Measurements from ENCODE around the gene SHANK1. TPM values are rescaled to one million over a fixed set of nuclear protein-coding genes. Genes with fewer than 3 reads are reported as not detected.

Gene SHANK1
- total RNA-seq, 4 donors from 2014 or later, result 0.11 to 0.42 (median 0.39) TPM; not detected in 1

- peaks cover 0 to 17% (median 14%) of the 10 kb centered on the region in 4 donors for H3K9me3 ChIP-seq
- intact Hi-C loops (cut with DNase I), result no loop called here
- peaks cover 3 to 92% (median 34%) of the 10 kb centered on the region in 4 donors for H3K27me3 ChIP-seq
- no peak for DNase-seq (ENCODE audit: extremely low spot score)
- 1% methylated on average over 29 of the region's 37 CpGs for WGBS
- H3K36me3 ChIP-seq, result no peaks in the 10 kb centered on the region
- no peak overlapping the region for H3K27ac ChIP-seq (replicated peaks in 1 of 4)
- peaks cover 17 to 19% (median 18%) of the 10 kb centered on the region in 4 donors for H3K4me1 ChIP-seq
- H3K4me3 ChIP-seq, result peak overlapping the region; percentile 30 to 42 (median 36)
- TF ChIP-seq, protein P1, sequence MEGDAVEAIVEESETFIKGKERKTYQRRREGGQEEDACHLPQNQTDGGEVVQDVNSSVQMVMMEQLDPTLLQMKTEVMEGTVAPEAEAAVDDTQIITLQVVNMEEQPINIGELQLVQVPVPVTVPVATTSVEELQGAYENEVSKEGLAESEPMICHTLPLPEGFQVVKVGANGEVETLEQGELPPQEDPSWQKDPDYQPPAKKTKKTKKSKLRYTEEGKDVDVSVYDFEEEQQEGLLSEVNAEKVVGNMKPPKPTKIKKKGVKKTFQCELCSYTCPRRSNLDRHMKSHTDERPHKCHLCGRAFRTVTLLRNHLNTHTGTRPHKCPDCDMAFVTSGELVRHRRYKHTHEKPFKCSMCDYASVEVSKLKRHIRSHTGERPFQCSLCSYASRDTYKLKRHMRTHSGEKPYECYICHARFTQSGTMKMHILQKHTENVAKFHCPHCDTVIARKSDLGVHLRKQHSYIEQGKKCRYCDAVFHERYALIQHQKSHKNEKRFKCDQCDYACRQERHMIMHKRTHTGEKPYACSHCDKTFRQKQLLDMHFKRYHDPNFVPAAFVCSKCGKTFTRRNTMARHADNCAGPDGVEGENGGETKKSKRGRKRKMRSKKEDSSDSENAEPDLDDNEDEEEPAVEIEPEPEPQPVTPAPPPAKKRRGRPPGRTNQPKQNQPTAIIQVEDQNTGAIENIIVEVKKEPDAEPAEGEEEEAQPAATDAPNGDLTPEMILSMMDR (IDR thresholded peaks at IDR 0.05), result no peak
- TF ChIP-seq POLR2AphosphoS5 (IDR thresholded peaks at IDR 0.05) (no peak), POLR2A (IDR thresholded peaks at IDR 0.05; ENCODE audit: low read depth) (no peak), EP300 (IDR thresholded peaks at IDR 0.05) (no peak)
These were observed 60.1 kb downstream of the SHANK1 start for GRCh38 chr19:50659318-50660087.

DNA sequence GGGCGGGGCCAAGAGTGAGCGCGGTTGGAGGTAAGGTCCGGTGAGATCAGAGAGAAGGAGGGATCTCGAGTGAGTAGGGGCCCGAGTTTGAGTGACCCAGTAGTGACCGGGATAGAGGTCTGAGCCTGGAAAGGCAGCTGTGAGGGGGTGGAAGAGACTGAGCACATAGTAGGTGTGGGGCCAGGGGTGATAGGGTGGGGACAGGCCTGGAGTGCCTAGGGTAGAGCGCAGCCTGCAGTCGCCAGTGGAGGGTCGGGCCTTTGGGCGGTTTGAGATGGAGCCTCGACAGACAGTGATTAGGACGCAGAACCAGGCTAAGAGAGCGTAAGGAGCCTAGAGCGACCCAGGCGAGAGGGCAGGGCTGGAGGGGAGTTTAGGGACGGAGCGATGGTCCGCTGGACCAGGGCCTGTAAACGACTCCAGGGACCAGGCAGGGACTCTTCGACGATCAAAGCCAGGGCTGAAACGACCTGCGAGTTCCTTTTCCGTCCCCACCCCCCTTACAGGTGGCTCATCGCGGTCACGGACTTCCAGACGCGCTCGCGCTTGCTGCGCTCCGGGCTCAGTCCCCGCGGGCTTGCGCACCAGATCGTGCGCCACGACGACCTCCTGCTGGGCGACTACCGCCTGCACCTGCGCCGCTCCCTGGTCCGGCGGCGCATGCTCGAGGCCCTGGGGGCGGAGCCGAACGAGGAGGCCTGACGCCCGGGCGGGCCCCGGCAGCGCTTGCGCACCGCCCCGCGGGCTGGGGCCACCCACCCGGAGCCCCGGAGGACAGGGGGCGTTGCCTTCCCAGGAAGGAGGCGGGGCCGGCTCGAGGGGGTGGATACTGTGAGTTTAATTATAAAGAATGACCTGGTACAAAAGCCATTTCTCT, 60.9 kb downstream of the SHANK1 start:
- WGBS, result 2% methylated on average over 37 of the region's 67 CpGs
- TF ChIP-seq POLR2A (IDR thresholded peaks at IDR 0.05; ENCODE audit: low read depth), result no peak
- TF ChIP-seq EP300 (IDR thresholded peaks at IDR 0.05), result no peak
- no peak for TF ChIP-seq POLR2AphosphoS5 (IDR thresholded peaks at IDR 0.05)
- TF ChIP-seq, protein P1 (IDR thresholded peaks at IDR 0.05), result no peak
- Histone ChIP-seq H3K36me3 (no peaks in the 10 kb centered on the region), H3K27ac (replicated peaks in 1 of 4) (no peak overlapping the region), H3K4me1 (peaks cover 17 to 19% (median 18%) of the 10 kb centered on the region in 4 donors), H3K9me3 (peaks cover 0 to 20% (median 16%) of the 10 kb centered on the region in 4 donors), H3K4me3 (peak overlapping the region; percentile 30 to 42 (median 36)), H3K27me3 (peaks cover 3 to 97% (median 34%) of the 10 kb centered on the region in 4 donors)
- intact Hi-C loops (cut with DNase I), result no loop called here
- DNase-seq (ENCODE audit: extremely low spot score), result no peak

DNA sequence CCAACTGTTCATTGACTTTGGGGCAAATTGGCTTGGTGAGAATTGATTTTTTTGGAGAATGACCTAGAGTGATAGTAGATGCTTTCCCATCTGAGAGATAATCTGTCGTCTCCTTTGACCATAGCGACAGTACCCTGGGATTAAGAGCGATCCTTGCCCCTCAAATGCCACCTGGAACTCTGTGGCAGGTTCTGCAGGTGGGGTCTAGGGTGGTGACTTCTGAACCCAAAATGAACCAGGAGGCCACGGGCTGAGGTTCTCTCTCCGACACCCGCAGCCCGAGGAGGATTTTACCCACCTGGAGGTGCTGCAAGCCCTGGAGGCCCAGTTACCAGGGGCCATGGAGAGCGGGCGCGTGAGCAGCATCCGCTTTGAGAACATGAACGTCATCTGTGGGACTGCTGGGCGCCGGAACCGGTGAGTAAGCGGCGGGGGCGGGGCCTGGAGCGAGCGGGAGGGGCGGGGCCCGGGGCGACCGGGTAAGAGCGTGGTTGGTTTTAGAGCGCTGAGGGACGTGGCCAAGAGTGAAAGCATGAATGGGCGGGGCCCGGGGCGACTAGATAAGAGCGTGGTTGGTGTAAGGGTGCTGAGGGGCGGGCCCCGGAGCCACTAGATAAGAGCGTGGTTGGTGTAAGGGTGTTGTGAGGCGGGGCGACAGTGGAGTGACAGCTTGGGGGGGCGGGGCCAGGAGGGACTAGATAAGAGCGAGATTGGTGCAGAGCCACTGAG, 61.7 kb downstream of the SHANK1 start:
- peaks cover 0 to 20% (median 16%) of the 10 kb centered on the region in 4 donors for H3K9me3 ChIP-seq
- H3K27me3 ChIP-seq, result peaks cover 3 to 99% (median 34%) of the 10 kb centered on the region in 4 donors
- WGBS, result 5% methylated on average over 25 of the region's 38 CpGs
- H3K27ac ChIP-seq (replicated peaks in 1 of 4), result no peak overlapping the region
- TF ChIP-seq POLR2A (IDR thresholded peaks at IDR 0.05; ENCODE audit: low read depth) (no peak), POLR2AphosphoS5 (IDR thresholded peaks at IDR 0.05) (peak in 1 of 2 donors; percentile 43)
- H3K4me3 ChIP-seq, result peak overlapping the region; percentile 30 to 42 (median 36)
- peaks cover 17 to 19% (median 18%) of the 10 kb centered on the region in 4 donors for H3K4me1 ChIP-seq
- no peaks in the 10 kb centered on the region for H3K36me3 ChIP-seq
- intact Hi-C loops (cut with DNase I), result no loop called here
- peak; percentile 93 for DNase-seq (ENCODE audit: extremely low spot score)

GRCh38 chr19:50657222-50657669, 62.4 kb downstream of the SHANK1 start:
- WGBS, result 65% methylated on average over 6 of the region's 6 CpGs

More at GRCh38 chr19:50657222-50657669, 62.4 kb downstream of the SHANK1 start:
- no peak overlapping the region for H3K27ac ChIP-seq (replicated peaks in 1 of 4)
- DNase-seq (ENCODE audit: extremely low spot score), result no peak
- intact Hi-C loops (cut with DNase I), result no loop called here
- peaks cover 3 to 99% (median 32%) of the 10 kb centered on the region in 4 donors for H3K27me3 ChIP-seq
- peaks cover 0 to 20% (median 16%) of the 10 kb centered on the region in 4 donors for H3K9me3 ChIP-seq
- peaks cover 17 to 19% (median 18%) of the 10 kb centered on the region in 4 donors for H3K4me1 ChIP-seq
- H3K36me3 ChIP-seq, result no peaks in the 10 kb centered on the region
- no peak for TF ChIP-seq POLR2A (IDR thresholded peaks at IDR 0.05; ENCODE audit: low read depth)
- no peak for TF ChIP-seq POLR2AphosphoS5 (IDR thresholded peaks at IDR 0.05)
- TF ChIP-seq EP300 (IDR thresholded peaks at IDR 0.05), result no peak
- TF ChIP-seq, protein P1 (IDR thresholded peaks at IDR 0.05), result no peak
- H3K4me3 ChIP-seq, result no peak overlapping the region

Measured in esophagus muscularis mucosa (tissue), 4 donors.